CD4-positive, alpha-beta T cell treated with Interleukin-1 beta for 1 hour (primary cell): ENCODE measurements around the gene ESRRA.
"Not testable (repeated sequence)": the region's sequence is repeated elsewhere in the genome, so short reads cannot be mapped to it uniquely, and the experiment has no call there.

Source experiments
- DNase-seq, 2 donors: peaks; one replicate each; pipeline ENCODE4 v3.0.0-alpha.2; 2020 to 2022

The ESRRA gene

DNA sequence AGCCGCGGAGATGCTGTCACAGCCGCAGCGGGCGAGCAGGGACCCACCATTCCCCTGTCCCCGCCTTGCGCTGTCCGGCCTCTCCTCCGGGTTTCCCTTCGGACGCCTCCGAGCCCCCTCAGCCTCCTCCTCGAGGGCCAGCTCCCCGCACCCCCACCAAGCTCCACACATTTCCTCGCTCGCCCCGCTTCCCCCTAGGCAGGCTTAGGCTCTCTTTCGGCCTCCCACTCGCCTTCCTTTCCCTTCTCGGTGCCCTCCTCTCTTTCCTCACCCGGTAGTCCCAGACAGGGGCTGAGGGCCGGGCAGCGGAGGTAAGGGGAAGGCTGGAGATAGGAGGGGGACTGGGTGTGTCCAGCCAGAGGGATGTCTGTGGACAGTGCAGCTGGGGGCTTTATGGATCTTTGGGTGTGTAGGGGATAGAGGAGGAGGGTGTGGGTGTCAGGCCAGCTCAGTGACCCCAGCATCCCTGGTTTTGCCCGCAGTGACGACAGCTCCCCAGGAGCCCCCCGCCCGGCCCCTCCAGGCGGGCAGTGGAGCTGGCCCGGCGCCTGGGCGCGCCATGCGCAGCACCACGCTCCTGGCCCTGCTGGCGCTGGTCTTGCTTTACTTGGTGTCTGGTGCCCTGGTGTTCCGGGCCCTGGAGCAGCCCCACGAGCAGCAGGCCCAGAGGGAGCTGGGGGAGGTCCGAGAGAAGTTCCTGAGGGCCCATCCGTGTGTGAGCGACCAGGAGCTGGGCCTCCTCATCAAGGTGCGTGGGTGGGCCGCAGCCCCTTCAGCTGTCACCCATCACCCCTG lies 12.7 kb upstream of the ESRRA start:
- no peak for DNase-seq

DNA sequence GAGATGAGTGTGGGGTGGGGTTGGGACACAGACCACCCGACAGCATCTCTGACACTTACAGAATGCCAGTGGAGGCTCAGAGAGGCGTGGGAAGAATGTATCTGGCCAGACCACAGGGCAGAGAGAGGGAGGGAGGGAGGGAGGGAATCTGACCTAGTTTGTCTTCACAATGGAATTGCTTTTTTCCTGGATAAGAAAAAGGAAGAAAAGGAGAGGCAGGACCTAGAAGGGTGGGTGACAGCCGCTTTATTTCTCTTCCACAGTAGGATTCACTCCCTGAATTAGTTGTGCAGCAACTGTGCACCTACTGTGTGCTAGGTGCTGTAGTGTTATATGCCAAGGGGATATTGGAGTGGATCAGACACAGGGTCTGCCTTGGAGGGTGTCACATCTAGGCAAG lies 10.6 kb upstream of the ESRRA start:
- no peak for DNase-seq

DNA sequence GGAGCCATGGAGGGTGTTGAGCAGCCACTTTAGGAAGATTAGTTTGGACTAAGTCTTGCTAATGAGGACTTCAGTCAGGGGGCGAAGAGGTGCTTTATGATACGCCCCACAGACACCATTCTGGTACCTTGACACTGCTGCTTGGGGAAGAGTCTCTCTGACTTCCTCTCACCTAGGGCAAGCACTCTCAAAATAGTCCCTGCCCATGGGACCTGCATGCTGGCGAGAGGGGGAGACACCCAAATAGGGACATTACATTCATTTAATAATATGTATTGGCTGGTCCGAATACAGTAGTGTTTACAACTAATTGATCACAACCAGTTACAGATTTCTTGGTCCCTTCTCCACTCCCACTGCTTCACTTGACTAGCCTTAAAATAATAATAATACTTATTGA lies 9.6 kb upstream of the ESRRA start:
- DNase-seq = no peak

DNA sequence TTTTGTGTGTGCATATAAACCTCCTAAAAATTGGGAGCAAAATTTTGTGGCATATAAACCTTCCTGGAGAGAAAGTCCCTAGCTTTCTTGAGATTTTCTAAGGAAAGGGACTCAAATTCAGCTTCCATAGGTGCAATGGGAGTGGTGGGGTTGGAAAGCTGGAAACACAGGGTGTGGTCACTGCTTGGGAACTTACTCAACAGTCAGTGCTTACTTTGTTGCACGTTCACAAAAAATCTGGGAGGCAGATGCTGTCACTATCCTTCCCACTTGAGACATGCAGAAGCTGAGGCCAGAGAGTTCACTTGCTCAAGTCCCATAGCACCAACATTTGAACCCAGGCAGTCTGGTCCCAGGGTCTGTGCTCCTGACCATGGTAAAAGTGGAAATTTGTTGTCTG lies 9.1 kb upstream of the ESRRA start:
- DNase-seq = no peak

DNA sequence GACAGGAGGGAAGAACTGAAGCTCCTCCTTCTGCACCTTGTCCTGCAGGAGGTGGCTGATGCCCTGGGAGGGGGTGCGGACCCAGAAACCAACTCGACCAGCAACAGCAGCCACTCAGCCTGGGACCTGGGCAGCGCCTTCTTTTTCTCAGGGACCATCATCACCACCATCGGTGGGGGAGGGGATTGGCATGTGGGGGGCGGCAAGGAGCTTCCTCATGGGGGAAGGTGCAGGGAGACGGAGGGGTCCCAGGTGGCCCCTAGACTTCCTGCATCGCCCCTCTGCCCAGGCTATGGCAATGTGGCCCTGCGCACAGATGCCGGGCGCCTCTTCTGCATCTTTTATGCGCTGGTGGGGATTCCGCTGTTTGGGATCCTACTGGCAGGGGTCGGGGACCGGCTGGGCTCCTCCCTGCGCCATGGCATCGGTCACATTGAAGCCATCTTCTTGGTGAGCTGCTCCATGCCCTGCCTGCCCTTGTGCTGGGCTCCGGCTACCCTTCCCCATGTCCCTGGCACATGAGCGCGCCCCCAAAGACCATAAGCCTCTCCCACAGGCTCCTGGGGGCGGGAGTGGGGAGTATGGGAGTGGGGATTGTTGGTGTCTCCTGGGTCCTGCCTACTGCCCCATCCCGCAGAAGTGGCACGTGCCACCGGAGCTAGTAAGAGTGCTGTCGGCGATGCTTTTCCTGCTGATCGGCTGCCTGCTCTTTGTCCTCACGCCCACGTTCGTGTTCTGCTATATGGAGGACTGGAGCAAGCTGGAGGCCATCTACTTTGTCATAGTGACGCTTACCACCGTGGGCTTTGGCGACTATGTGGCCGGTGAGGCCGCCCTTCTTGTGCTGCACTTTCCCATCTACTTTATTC lies 8.3 kb upstream of the ESRRA start:
- no peak for DNase-seq

DNA sequence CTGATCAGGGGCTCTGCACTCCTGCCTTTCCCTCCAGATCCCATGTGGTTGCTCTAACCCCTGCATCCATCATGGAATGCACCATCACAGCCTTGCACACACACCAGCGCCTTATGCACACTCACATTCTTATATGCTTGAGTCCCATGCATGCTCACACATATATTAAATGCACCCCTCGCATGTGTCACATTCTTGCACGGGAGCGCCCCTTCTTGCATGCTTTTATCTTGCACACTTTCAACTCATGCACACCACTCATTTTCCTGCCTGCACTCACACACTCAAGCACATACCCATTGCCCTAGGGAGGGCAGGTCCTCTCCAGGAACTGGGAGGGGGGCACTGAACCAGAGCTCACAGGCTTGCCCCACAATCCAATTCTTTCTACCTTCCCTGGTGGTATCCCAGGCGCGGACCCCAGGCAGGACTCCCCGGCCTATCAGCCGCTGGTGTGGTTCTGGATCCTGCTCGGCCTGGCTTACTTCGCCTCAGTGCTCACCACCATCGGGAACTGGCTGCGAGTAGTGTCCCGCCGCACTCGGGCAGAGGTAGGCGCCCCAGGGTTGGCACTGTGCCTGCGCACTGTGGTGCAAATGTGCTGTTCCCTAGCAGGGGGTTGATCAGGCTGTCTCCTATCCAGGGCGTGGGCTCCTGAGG lies 7.5 kb upstream of the ESRRA start:
- no peak for DNase-seq

DNA sequence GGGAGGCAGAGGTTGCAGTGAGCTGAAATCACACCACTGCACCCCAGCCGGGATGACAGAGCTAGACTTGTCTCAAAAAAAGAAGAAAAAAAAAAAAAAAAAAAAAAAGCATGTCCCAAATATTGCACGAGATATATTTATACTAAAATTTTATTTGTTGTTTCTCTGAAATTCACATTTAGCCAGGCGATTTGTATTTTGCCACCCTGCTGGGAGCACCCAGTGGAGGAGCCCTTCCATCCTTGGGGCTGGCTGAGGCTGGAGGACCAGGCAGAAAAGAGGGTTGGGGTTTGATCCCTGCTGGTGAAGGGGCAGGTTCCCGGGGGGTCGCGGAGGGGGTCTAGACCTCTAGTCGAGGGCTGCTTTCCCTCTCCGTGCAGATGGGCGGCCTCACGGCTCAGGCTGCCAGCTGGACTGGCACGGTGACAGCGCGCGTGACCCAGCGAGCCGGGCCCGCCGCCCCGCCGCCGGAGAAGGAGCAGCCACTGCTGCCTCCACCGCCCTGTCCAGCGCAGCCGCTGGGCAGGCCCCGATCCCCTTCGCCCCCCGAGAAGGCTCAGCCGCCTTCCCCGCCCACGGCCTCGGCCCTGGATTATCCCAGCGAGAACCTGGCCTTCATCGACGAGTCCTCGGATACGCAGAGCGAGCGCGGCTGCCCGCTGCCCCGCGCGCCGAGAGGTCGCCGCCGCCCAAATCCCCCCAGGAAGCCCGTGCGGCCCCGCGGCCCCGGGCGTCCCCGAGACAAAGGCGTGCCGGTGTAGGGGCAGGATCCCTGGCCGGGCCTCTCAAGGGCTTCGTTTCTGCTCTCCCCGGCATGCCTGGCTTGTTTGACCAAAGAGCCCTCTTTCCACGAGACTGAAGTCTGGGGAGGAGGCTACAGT lies 6.1 kb upstream of the ESRRA start:
- no peak for DNase-seq

DNA sequence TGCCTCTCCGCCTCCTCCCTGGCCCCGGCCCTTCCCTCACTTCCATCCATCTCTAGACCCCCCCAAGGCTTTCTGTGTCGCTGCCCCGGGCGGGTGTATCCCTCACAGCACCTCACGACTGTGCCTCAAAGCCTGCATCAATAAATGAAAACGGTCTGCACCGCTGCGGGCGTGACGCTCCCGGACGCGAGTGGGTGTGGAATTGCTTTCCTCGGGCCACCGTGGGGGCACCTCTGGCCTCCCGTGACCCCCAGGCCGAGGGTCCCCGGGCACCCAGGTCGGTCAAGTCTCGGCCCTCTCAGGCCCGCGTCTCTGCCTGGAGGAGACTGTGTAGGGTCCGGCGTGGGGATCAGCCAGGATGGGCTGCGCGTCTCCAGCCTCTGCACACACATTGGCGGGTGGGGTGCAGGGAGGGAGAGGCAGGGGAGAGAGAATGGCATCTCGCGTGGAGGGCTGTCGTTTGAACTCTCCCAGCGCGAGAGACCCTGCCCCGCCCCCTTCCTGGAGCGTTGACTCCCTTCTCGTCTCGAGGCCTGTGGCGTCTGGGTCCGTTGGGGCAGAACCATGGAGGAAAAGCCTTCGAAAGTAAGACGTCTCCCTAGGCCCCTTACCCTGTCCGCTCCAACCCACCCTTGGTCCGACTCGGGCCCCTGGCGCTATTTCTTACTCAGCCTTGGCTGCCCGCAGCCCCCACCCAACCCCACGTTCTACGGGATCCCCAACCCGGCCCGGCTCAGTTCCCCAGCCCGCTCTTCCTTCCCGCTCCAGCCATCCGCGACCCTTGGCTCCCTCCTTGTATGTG lies 5.3 kb upstream of the ESRRA start, which contains the start of gene CATSPERZ:
Gene CATSPERZ (plus strand): TSS at position 512 of the 802 bp plus-strand sequence. CDS start 53 bp downstream, at position 565.
- DNase-seq = peak; percentile 22 to 26

DNA sequence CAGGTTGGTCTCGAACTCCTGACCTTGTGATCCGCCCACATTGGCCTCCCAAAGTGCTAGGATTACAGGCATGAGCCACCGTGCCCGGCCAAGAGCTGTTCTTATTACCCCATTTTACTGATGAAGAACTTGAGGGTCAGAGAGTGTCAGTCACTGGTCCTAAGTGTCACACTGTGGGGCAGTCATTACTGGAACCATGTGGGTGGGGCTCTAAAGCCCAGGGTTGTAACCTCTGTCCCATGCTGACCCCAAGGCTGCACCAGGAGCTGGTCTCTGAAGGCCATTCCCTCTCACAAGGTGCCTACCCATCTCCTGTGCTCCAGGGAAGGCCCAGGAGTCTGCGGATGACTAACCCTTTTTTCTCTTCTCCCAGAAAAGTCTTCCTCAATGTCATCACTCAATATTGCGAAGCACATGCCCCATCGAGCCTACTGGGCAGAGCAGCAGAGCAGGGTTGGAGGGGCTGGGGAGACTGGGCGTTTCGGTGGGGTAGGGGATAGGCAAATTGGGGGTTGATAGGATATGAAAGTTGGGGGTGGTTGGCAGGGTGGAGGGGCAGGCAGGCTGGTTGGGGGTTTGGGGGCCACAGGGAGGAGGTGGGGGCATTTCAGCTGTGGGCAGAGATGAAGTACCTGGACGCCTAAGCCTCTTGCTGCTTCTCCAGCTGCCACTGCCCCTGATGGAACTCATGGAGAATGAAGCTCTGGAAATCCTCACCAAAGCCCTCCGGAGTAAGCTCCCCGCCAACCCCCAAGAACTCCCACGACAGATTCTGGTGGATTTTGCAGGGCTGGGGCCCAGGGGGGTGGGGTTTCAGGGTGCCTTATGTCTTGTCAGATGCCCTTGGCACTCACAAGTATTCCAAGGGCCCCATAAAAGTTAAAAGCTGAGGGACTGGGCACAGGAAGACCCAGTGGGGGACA lies 2.0 kb upstream of the ESRRA start:
- no peak for DNase-seq

DNA sequence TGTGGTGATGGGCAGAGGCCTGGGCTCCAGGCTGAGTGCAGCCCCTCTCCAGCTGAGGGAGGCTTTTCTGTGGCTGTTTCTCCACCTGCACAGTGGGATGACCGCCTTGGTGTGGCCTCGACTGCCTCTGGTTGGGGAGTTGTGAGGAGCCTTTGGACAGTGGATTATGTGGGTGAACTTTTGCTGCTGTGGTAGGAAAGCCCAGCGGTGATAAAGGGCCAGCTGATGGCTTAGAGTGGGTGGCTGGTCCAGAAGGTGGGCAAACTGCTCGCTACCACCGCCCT lies 1.4 kb upstream of the ESRRA start:
- no peak for DNase-seq

DNA sequence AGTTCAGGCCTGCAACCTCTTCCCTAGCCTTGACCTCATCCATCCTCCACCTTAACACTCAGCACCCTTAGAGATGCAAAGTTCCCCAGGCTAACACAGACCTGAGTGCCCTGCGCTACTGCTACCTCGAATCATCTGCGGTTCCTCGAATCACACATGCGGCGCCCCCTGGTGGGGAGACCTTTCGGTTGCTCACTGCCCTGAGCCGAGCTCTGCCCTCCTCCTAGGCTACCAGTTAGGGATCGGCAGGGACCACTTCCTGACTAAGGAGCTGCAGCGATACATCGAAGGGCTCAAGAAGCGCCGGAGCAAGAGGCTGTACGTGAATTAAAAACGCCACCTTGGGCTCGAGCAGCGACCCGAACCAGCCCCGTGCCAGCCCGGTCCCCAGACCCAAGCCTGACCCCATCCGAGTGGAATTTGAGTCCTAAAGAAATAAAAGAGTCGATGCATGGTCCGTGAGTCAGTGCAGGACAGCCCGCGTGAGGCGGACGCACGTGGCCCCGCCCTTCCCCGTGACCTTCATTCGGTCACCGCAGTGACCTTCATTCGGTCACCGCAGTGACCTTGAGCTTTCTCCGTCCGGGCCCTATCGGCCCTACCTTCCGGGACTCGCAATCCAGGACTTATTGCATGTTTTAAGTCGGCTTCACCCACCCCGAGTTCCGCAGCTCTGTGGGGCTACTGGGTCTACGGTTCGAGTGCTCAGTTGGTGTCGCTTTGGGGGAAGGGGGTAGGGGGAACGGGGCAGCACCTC lies 830 bp upstream of the ESRRA start:
- DNase-seq = peak; percentile 90 to 91

DNA sequence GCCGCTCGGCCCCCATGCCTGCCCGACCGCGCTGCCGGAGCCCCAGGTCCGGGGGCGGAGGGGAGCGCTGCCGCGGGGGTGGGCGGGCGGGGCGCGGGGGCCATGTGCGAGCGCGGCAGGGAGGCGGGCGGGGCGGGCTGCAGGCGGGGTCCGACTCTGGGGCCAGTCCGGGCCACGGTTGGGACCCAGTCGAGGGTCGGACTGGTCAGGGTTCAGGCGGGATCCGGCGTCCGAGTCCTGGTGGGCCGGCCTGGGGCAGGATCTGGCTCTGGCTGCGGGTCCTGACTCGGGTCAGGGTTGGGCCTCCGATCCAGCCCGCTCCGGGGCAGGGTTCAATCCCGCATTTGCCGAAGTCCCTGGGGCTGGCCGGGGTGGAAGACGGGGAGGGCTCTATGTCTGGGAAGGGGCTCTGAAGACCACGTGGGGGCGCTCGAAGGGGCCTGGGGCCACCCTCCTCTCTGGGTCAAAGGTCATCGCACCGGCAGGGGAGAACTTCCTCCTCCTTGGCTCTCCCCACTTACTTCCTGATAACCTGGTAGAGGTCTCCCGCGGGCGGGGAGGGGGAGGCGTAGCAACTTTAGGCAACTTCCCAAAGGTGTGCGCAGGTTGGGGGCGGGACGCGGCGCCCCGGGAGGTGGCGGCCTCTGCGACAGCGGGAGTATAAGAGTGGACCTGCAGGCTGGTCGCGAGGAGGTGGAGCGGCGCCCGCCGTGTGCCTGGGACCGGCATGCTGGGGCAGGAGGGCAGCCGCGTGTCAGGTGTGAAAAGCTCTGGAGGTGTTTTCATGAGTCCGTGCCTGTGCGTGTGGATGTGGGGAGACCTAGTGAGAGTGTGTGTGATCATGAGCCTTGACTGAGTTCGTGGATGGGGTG lies 603 bp downstream of the ESRRA start:
- peak; percentile 76 to 79 for DNase-seq

DNA sequence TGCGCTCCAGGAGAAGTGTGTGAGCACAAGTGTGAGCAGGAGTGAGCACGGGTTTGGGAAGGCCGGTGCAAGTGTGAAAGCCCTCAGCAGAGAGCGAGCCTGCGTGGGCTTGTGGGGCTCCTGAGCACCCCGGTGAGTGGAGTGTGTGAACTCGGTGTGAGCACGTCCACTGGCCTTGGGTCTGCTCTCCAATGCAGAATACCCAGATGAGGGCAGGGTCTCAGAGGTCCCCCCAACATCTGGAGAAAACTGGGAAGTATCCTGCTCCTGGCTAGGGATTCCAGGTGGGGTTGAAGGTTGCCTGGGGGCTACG lies 1.2 kb downstream of the ESRRA start:
- DNase-seq = no peak

DNA sequence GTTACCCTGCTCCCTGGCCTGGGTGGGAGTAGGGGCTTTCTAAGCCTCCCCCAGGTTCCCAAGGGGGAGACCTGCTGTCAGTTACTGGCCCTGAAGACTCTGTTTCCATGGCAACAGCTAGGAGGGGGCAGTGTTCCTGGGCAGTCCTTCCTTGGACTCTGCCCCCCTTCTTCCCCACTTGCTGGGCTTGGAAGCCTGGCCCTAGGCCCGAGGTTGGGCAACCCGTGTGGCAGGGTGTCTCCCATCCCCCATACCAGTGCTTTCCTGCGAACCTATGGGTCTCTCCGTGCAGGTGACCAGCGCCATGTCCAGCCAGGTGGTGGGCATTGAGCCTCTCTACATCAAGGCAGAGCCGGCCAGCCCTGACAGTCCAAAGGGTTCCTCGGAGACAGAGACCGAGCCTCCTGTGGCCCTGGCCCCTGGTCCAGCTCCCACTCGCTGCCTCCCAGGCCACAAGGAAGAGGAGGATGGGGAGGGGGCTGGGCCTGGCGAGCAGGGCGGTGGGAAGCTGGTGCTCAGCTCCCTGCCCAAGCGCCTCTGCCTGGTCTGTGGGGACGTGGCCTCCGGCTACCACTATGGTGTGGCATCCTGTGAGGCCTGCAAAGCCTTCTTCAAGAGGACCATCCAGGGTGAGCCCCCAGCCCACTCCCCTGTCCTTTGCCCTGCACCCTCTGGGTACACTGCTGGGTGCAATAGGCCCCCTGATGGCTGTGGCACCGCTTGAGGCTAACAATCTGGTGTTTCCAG lies 1.7 kb downstream of the ESRRA start:
- no peak for DNase-seq

DNA sequence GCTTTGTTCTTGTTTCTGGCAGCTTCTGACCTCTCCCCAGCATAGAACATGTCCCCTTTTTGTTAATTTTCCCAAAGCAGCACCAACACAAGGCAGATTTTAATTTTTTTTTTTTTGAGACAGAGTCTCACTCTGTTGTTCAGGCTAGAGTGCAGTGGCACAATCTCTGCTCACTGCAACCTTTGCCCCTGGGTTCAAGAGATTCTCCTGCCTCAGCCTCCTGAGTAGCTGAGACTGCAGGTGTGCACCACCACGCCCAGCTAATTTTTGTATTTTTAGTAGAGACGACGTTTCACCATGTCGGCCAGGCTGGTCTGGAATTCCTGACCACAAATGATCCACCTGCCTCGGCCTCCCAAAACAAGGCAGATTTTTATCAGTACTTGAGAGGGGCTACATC lies 2.5 kb downstream of the ESRRA start:
- not testable (repeated sequence) for DNase-seq

DNA sequence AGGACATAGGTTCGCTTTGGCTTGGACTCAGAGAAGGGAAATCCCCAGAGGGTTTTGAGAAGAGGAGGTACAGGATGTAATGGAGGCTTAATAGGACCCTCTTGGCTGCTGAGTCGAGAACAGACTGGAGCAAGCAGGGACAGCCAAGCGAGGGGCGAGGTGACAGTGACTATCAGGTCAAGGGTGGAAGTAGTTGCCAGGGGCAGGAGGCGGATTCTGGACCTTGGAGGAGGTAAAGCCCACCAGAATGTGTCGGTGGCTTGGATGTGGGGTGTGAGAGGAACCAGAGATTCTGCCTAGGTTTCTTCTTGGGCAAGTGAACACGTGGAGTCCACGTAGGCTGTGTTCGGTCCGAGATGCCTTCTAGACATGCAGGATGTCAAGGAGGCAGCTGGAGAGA lies 7.6 kb downstream of the ESRRA start:
- DNase-seq = no peak

DNA sequence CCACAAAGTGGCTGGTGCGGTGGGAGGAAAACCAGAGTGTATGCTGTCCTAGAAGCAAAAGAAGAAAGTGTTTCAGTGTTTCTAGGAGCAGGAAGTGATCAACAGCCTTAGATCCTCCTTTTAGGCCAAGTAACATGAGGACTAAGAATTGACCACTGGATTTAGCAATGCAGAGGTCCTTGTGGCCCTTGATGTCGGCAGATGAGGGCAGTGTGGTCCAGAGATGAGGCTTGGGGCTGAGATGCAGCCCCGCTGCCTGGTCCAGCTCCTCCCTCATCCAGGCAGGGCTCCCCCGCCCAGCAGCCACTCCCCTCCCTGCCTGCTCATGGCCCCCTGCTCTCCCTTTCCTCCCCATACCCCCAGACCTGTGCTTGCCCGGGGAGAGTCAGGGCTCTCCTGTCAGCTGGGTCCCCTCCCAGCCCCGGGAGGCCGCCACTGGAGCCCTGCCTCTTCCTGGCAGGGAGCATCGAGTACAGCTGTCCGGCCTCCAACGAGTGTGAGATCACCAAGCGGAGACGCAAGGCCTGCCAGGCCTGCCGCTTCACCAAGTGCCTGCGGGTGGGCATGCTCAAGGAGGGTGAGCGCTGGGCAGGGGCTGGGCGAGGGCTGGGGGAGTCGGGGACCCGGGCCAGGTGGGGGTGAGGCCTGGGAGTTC lies 8.3 kb downstream of the ESRRA start:
- DNase-seq = no peak
